ENCODE results near the gene MGST2.

- TF ChIP-seq CTCF (optimal IDR thresholded peaks at IDR 0.05 in 1 of 3, IDR thresholded peaks at IDR 0.05 in 1 of 3, conservative IDR thresholded peaks at IDR 0.05 in 1 of 3; ENCODE audit: extremely low read depth in 1 of 3, insufficient read depth in 2 of 3, low read length in 3 of 3) (no peak), EZH2 (IDR thresholded peaks at IDR 0.05; ENCODE audit: low read length) (no peak)
Observed at GRCh38 chr4:139672732-139673131, 7.1 kb downstream of the MGST2 start.

All from keratinocyte (primary cell).